Activated CD4-positive, alpha-beta T cell treated with anti-CD3 and anti-CD28 coated beads, Interleukin-2, Interleukin-4, amounts not matched to agents 100 ng/mL and 50 ng/mL, durations not matched to agents 16 hours and 8 hours (primary cell): Measurements from ENCODE around the gene NATD1.

Experiments
- DNase-seq: peaks from one replicate; pipeline ENCODE4 v3.0.0-alpha.2; 2020; ENCODE audit warnings: low spot score

Gene NATD1

DNA sequence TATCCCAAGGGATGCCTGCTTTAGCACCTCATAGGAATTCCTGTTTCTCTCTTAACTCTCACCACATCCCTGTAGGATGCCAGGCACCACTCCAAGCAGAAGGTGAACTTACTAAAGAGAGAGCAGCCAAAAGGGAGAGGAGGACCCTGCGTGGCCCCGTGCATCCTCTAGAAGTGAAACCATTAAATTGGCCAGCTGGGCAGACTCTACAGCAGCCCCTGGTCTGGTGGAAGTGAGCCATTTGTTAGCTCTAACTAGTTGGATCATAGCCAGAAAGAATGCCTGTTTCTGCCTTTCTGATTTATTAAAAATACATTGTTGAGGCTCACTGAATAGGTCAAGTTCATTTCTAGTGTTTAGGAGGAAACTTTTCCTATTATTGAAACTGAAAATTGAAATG is 61.5 kb downstream of the NATD1 start:
- no peak for DNase-seq

DNA sequence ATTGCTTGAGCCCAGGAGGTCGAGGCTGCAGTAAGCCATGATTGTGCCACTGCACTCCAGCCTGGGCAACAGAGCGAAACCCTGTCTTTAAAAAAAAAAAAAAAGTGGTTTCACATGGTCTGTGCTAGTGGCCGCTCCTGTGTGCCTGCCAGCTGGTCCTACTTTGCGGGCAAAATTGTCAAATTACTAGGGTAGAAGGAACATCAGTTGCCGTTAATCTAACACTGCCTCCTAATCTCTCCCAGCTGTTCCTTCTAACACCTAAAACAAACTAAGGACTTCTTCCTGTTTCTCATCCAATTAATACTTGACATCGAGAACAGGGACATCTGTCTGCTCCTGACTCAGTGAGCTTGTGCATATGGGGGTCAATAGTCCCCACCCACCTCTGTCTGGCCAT is 63.1 kb downstream of the NATD1 start:
- no peak for DNase-seq

DNA sequence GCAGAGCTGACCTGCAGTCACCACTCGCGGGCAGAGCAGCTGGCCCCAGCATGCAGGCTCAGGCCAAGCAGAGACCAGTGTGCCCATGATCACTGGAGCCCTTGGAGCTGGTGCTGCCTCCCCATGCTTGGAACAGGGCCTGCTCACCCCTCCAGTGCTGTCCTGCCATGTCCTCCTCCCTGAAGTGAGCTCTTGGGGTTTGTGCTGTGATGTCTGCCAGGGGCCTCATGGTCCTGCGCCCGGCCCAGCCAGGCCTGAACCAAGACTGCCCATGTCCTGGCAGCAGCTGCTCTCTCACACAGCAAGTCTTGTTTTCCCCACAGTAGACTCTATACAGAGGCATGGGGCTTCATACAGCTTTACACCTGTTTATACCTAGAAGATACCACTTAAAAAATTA is 63.8 kb downstream of the NATD1 start:
- DNase-seq: no peak
